ENCODE data around the gene YPEL3. TPM values are rescaled to one million over a fixed set of nuclear protein-coding genes. Genes with fewer than 3 reads are reported as not detected.

Gene YPEL3
- total and polyA plus RNA-seq, 2 donors (not counting 3 experiments of a cell fraction or from before 2014, with no cell fraction given): 46.1 to 78.0 TPM

DNA sequence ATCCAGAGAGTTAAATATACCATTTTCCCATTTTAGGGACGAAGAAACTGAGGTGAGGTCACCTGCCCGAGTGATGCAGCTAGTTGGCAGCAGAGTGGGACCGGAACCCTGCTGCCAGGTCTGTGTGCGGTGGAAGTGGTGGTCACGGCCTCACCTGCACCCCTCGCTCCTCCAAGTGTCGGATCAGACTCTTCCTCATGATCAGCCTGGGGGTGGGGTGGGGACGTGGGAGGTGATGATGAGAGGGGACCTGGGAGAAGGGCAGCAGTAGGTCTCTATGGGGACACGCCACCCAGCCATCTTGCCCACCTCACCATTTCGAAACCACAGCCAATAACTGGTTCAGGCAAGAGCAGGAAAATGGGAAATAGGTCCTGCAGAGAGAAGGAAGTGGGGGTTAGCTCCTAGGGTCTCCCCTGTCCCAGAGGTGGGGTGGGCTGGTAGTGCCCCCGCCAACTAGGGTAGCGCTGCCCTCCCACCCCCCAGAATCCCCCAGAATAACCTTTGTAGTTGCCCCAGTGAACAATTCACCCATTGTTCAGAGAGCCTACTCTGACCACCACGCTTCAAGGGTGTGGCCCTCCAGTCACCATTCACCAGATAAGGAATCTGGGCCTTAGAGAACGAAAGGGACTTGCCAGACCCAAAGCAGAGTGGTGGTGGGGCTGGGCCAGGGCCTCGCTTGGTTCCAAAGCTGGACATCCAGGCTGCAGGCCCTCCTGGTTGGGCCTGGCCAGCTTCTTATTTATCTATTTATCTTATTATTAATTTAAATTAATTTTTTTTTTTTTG is 12.2 kb upstream of the YPEL3 start:
- ChIA-PET CTCF (interaction anchor here (0.7 to 6.2 kb wide), 2 partner anchors 9 to 16 kb away, joined by 3 to 52 read pairs; partner anchors contain the start of gene TBX6), POLR2A (no interaction called here)
- Histone ChIP-seq H3K9me1 (replicated peaks; ENCODE audit: control insufficient read depth, extremely low read depth, insufficient read depth, low read length) (no peaks in the 10 kb centered on the region), H2AFZ (ENCODE audit: low read depth, low read length) (no peak overlapping the region), H3K4me1 (ENCODE audit: control insufficient read depth, extremely low read depth, insufficient read depth, low read length) (no peaks in the 10 kb centered on the region), H3K9me3 (replicated peaks; ENCODE audit: control insufficient read depth, insufficient read depth, low read length) (no peaks in the 10 kb centered on the region), H3K27ac (ENCODE audit: insufficient read depth, low read depth, low read length) (no peak overlapping the region), H3K36me3 (ENCODE audit: control insufficient read depth in 2 of 2, extremely low read depth in 1 of 2, insufficient read depth in 2 of 2, low read length in 2 of 2) (peaks cover 7 to 39% of the 10 kb centered on the region in 2 experiments), H3K4me3 (replicated peaks in 1 of 3; ENCODE audit: insufficient read depth in 1 of 3, low read depth in 1 of 3, low read length in 3 of 3) (no peak overlapping the region), H3K9ac (replicated peaks; ENCODE audit: extremely low read depth, insufficient read depth, low read length) (no peak overlapping the region), H3K79me2 (ENCODE audit: control insufficient read depth, insufficient read depth, low read length) (no peaks in the 10 kb centered on the region), H4K20me1 (replicated peaks; ENCODE audit: control insufficient read depth, extremely low read depth, insufficient read depth, low read length) (no peaks in the 10 kb centered on the region), H3K4me2 (ENCODE audit: insufficient read depth, low read length) (no peak overlapping the region), H3K27me3 (ENCODE audit: control insufficient read depth in 2 of 2, insufficient read depth in 2 of 2, low read length in 2 of 2) (no peaks in the 10 kb centered on the region)
- no peak for FAIRE-seq
- no TSS peak for BruUV-seq (replicated peaks)
- TF ChIP-seq POLR2AphosphoS5 (IDR thresholded peaks at IDR 0.05; ENCODE audit: insufficient read depth, low read depth, low read length): no peak
- TF ChIP-seq JUN (IDR thresholded peaks at IDR 0.05; ENCODE audit: borderline replicate concordance, insufficient read depth, insufficient read length, low read depth): no peak
- TF ChIP-seq, protein P1, sequence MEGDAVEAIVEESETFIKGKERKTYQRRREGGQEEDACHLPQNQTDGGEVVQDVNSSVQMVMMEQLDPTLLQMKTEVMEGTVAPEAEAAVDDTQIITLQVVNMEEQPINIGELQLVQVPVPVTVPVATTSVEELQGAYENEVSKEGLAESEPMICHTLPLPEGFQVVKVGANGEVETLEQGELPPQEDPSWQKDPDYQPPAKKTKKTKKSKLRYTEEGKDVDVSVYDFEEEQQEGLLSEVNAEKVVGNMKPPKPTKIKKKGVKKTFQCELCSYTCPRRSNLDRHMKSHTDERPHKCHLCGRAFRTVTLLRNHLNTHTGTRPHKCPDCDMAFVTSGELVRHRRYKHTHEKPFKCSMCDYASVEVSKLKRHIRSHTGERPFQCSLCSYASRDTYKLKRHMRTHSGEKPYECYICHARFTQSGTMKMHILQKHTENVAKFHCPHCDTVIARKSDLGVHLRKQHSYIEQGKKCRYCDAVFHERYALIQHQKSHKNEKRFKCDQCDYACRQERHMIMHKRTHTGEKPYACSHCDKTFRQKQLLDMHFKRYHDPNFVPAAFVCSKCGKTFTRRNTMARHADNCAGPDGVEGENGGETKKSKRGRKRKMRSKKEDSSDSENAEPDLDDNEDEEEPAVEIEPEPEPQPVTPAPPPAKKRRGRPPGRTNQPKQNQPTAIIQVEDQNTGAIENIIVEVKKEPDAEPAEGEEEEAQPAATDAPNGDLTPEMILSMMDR (IDR thresholded peaks at IDR 0.05; ENCODE audit: extremely low read depth in 1 of 2, insufficient read depth in 1 of 2, low read depth in 1 of 2, low read length in 2 of 2): no peak
- TF ChIP-seq POLR2A (IDR thresholded peaks at IDR 0.05; ENCODE audit: low read depth, low read length): no peak
- TF ChIP-seq, protein P2, sequence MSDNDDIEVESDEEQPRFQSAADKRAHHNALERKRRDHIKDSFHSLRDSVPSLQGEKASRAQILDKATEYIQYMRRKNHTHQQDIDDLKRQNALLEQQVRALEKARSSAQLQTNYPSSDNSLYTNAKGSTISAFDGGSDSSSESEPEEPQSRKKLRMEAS (IDR thresholded peaks at IDR 0.05; ENCODE audit: insufficient read depth, insufficient read length): no peak
- TF ChIP-seq MYC (IDR thresholded peaks at IDR 0.05; ENCODE audit: low read depth, low read length): no peak
- TF ChIP-seq FOS (IDR thresholded peaks at IDR 0.05; ENCODE audit: borderline replicate concordance, insufficient read depth, low read length): no peak
- no peak for TF ChIP-seq EZH2 (IDR thresholded peaks at IDR 0.05; ENCODE audit: borderline replicate concordance, low read depth, low read length, severe bottlenecking)
- TF ChIP-seq GATA2 (IDR thresholded peaks at IDR 0.05; ENCODE audit: insufficient read depth, insufficient read length, low read depth, low read length): no peak
- DNase-seq (ENCODE audit: low read depth, low spot score): no peak
- intact Hi-C loops (cut with micrococcal nuclease) (no loop called here), dilution Hi-C loops (cut with MboI; ENCODE audit: extremely low pct_ligation_motif_present, low sequenced_read_pairs) (no loop called here)

All from endothelial cell of umbilical vein (primary cell).